GM12874 (cell line): ENCODE results near the gene ADAMTSL4.

Experiments used
- TF ChIP-seq, protein P1 (sequence below): IDR thresholded peaks from 2 replicates; pipeline ENCODE4 v1.5.1; 2011; ENCODE audit warnings: low read depth, mild to moderate bottlenecking, control low read depth, low read length, moderate library complexity; ENCODE audit not compliant: insufficient read depth

ADAMTSL4 gene

DNA sequence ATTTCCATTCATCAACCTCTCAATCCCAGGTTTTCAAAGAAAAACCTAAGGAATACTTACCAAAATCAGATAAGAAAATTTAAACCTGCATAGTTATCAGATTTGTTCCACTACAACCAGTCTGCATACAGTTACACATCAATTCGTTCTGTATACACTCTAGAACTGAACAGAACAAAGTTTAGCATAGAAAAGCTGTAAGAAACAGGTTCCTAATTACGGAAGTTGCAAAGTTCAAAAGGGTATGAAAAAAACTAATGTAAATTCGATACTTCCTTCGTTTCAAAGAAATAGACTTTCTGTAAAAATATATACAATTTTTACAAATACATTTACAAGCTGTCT is 27.1 kb downstream of the ADAMTSL4 start:
- TF ChIP-seq, protein P1, sequence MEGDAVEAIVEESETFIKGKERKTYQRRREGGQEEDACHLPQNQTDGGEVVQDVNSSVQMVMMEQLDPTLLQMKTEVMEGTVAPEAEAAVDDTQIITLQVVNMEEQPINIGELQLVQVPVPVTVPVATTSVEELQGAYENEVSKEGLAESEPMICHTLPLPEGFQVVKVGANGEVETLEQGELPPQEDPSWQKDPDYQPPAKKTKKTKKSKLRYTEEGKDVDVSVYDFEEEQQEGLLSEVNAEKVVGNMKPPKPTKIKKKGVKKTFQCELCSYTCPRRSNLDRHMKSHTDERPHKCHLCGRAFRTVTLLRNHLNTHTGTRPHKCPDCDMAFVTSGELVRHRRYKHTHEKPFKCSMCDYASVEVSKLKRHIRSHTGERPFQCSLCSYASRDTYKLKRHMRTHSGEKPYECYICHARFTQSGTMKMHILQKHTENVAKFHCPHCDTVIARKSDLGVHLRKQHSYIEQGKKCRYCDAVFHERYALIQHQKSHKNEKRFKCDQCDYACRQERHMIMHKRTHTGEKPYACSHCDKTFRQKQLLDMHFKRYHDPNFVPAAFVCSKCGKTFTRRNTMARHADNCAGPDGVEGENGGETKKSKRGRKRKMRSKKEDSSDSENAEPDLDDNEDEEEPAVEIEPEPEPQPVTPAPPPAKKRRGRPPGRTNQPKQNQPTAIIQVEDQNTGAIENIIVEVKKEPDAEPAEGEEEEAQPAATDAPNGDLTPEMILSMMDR, result no peak

DNA sequence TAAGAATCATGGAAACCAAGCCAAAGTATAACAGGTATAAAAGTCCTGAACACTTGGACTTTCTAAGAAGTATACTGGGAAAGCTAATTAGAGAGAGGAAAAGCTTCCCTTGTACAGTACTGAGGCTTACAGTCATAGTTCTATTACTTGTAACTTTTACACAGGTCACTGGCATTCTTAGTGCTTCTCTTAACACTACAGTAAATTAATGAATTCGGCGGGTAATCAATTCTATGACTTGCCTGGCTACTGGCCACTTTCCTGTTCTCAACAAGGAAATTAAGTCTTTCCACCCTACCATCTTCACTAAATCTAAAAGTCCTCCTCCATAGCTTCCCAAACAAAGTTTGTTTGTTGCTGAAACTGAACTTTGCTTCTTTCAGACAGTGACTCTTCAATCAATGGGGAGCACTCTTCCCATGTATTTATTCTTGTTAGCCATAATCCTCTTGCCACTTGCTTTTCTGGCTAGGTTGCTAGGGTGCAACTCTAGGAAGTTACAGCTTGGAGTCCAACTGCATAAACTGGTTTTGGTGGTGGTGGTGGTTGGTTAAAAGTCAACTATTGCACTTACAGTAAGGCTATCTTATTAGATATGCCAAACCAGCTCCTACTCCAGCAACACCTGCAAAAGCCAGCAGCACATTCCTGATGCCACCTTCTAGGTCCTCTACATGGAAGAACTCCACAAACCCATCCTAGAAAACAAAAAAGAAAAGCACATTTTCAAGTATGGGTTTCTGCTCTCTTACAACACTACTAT is 27.8 kb downstream of the ADAMTSL4 start:
- TF ChIP-seq, protein P1, result no peak

DNA sequence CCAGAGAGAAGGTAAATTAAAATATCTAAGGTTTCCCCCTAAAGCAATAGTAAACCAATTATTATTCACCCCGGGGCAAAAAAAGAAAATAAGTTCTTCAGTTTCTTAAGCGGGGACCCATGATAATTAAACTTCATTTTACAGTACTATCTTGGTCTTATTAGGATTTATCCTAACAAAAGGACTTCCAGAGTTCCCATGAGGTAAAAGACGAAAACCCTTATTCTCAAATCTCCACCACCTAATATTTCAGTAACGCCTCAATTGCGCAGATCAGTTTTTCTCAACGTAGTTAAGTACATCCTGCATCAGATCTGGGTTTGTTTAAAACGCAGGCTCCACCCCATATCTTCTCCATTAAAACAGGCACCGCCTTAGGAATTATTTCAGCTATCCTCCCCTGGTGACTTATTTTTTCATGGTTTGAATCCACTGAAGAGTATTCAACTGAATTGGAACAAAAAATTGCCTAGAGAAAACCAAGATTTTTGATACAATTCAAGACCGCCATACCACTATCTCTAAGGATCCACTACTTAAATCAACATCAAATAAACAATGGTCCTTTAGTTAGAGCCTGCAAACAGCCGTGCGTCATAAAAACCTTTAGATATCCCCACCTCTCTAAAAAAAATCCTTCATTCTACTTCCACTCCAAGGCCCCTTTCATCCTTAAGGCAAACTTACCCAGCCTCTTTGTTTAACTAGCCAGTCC is 28.5 kb downstream of the ADAMTSL4 start:
- TF ChIP-seq, protein P1, result no peak

DNA sequence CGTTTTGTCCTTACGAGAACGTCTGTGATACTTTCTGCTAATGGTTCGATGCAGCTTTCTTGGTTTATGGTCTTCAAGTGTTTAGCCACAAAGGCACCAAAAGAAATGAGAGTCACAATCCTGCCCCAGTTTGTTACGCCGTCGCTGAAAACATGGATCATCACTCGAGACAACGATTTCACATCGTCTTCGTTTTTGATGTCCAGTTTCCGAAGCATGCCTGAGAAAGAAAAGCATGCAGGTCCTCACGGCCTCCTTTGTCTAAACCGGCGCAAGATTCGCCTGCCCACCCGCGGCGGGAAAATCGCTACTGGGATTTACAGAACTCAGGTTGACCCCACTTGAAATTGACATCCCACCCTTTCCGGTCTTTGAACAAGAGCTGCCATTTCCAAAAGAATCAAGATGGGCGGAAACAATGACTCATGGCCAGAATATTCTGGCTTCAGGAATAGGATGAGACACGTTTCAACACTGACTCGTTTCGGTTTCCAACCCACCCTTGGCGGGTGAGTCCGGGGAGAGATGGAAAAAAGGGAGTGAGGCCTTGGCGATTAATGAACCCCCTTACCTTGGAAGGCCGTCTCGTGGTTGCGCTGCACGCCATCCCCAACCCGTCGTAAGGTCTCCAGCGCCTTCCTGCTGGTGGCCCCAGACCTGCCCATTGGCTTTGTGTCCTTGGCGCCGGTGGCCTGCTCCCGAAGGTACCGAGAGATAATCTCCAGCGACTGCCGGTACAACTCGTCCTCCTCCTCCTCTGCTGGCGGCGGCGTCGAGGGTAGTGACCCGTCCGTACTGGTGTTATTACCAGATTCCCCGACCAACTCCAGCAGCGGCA is 29.3 kb downstream of the ADAMTSL4 start:
- TF ChIP-seq, protein P1, result no peak

DNA sequence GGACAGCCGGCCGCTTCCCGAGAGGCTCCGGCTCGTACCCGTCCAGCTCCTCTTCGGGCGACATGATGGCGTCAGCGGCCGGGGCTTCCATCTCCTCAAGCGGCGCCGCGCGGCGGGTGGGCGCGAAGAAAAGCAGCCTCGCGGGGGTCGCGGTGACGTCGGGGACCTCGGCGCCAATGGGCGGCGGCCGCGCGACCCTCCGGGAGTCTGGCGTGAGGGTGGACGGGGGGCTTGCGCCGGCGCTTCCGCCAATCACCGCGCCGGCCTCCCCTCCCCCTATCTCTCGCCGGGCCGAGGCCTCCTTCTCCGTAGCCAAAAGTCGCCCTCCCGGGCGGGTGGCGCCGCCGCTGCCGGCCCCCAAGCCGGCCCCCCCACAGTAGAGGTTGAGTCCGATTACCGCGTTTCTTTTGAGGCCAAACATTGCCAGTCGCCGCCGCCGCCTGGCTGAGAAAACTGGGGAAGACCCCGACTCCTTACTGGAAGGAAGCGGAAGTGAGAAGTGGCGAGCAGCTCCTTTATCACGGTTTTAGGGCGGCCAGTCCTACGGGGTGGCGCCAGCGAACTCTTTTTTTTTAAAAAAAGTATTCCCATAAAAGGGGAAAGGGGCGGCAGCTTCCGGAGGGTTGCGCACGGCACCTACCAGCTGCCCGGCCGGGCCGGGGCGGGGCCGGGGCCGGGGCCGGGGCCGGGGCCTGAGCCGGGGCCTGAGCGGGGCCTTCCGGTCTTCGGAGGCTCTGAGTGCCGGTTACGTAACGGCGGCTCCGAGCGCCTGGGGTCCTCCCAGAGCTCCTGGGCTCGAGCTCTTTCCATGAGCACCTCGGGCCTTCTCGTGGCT is 30.1 kb downstream of the ADAMTSL4 start, which contains the start of gene MCL1:
Gene MCL1, minus strand, starts transcription at position 501 of the 835 bp plus-strand sequence. Its CDS starts 80 bp downstream, at position 421.
- TF ChIP-seq, protein P1, result no peak

DNA sequence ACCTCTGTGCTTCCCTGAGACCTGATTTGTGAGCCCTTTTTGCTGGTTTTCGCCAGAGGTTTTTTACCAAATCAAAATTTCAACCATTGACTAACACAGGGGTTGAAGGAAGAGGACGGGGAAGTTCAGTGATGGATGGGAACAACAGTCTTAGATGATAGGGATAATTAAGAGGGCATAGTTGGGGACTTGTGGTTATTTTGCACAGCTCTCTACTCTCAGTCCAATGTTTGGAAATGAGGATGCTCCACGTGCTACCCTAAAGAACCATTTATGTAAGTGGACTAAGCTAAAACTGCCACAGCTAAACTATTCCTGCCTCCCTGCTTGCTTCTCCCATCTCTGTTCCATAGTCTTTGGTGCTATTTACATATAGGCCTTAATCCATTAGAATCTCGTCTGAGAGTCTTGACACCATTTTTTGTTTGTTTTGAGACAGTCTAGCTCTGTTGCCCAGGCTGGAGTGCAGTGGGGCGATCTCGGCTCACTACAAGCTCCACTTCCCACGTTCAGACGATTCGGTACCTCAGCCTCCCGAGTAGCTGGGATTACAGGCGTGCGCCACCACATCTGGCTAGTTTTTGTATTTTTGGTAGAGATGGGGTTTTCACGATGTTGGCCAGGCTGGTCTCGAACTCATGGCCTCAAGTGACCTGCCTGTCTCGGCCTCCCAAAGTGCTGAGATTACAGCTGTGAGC is 30.9 kb downstream of the ADAMTSL4 start:
- TF ChIP-seq, protein P1, result no peak
